Erythroblast (primary cell): Measurements from ENCODE around the gene CDKL1.

ENCODE experiments used
- GATA1 ChIP-seq: IDR thresholded peaks from 2 replicates; pipeline ENCODE4 v1.6.1; 2011; ENCODE audit warnings: low read depth, mild to moderate bottlenecking, control low read depth, low read length, moderate library complexity
- POLR2A ChIP-seq: IDR thresholded peaks from 2 replicates; pipeline ENCODE4 v1.6.1; 2011; ENCODE audit warnings: mild to moderate bottlenecking, low read length

DNA sequence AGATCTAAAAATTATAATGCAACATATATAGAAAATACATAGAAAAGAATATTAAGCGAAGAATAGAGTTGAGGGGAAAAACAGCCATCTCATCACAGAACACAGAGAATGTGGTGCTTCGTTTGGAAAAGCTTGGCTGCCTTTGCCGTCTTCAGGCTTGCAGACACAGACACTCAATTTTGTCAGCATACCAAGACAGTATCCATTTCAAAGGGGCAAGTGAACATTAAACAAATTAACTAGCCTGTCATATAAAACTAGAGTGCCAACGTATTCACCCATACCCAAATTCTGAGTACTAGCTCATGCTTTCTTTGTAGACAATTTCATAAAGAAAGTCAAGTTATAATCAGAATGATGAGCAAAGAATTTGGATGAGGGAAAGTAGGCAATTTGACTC lies 44.1 kb downstream of the CDKL1 start:
- TF ChIP-seq POLR2A (no peak), GATA1 (no peak)
